Upper lobe of left lung (tissue), 4 donors: ENCODE data around the gene CD160.

Source experiments
- CTCF ChIP-seq, 6 experiments: fragments of 450-650 bp in 4 of 6; fragments of 200-600 bp in 2 of 6; sonication (generic) in 2 of 6; IDR thresholded peaks; one replicate each; pipeline ENCODE4 v1.5.1; 2016 to 2019; ENCODE audit warnings: antibody characterized with exemption in 6 of 6
- EP300 ChIP-seq, 4 donors: sonication (generic); formaldehyde crosslinking; IDR thresholded peaks; one replicate each; pipeline ENCODE4 v1.5.1; 2017; ENCODE audit warnings: antibody characterized with exemption in 4 of 4, control low read depth in 2 of 4
- POLR2A ChIP-seq, 4 donors: fragments of 450-650 bp; IDR thresholded peaks; one replicate each; pipeline ENCODE4 v1.5.1; 2016 to 2017; ENCODE audit warnings: antibody characterized with exemption in 4 of 4, mild to moderate bottlenecking in 2 of 4
- POLR2AphosphoS5 ChIP-seq, 2 donors: sonication (generic); formaldehyde crosslinking; IDR thresholded peaks; one replicate each; pipeline ENCODE4 v1.5.1; 2017; ENCODE audit warnings: antibody characterized with exemption in 2 of 2

- TF ChIP-seq POLR2AphosphoS5 (IDR thresholded peaks at IDR 0.05), result no peak
- no peak for TF ChIP-seq CTCF (IDR thresholded peaks at IDR 0.05)
- no peak for TF ChIP-seq POLR2A (IDR thresholded peaks at IDR 0.05)
- no peak for TF ChIP-seq EP300 (IDR thresholded peaks at IDR 0.05)
Measured at GRCh38 chr1:145751491-145752037, 32.3 kb downstream of the CD160 start.
